ENCODE results near the gene ONECUT3. TPM values are rescaled to one million over a fixed set of nuclear protein-coding genes. Genes with fewer than 3 reads are reported as not detected.

Gene ONECUT3
- total RNA-seq, 5 donors from 2014 or later (not counting 1 experiment from before 2014, with no cell fraction given): 0.03 TPM; not detected in 3

DNA sequence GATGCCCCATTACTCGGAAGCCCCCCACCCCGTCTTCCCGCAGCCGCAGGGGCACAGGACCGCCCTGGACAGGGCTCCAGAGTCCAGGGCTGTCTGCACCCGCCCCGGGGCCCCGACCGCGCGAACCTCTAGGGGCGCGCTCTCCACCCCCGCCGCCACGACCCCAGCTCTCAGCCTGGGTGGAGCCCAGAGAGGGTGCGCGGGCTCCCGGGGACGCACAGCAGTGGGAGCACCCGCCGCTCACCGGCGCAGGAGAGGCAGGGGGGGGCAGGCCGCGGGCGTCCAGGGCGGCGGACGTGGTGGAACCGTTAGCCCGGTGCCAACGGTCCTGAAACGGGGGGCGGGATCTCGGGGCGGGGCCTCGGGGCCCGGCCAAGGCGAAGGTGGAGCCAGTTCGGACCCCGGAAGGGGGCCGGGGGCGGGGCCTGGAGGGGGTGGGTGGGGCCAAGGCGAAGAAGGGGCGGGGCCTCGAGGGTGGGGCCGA is 58.7 kb downstream of the ONECUT3 start, which contains the start of gene ATP8B3:
ATP8B3 (minus strand) TSS at position 335 of the 484 bp plus-strand sequence. CDS start 540 bp downstream, outside the sequence.
- no peaks in the 10 kb centered on the region for H3K9me3 Mint-ChIP-seq
- ATAC-seq (replicated peaks in 1 of 4): peak in 3 of 4 experiments; percentile 24 to 79 (median 78)
- no peaks in the 10 kb centered on the region for H3K27me3 Mint-ChIP-seq
- ChIA-PET POLR2A (no interaction called here), CTCF (interaction anchor here in 1 of 2 donors (0.6 kb wide), 1 partner anchor 265 kb away, joined by 4 read pairs; no protein-coding TSS in a partner anchor)
- Histone ChIP-seq H3K9me3 (no peaks in the 10 kb centered on the region), H3K27me3 (replicated peaks in 1 of 2; ENCODE audit: control insufficient read depth in 2 of 2, extremely low read depth in 1 of 2, insufficient read depth in 2 of 2, low read length in 1 of 2) (no peaks in the 10 kb centered on the region), H3K27ac (ENCODE audit: low read length) (peak within 1 kb of the TSS; percentile 34), H3K36me3 (ENCODE audit: control insufficient read depth in 2 of 2, extremely low read depth in 1 of 2, insufficient read depth in 1 of 2, low read length in 1 of 2) (peaks cover 8 to 12% of the 10 kb centered on the region in 2 donors), H3K4me3 (ENCODE audit: control insufficient read depth in 1 of 2, extremely low read depth in 1 of 2, low read length in 1 of 2) (peak within 1 kb of the TSS; percentile 65 to 78), H3K4me1 (ENCODE audit: control insufficient read depth in 1 of 2, extremely low read depth in 1 of 2, insufficient read depth in 2 of 2, low read length in 2 of 2) (peaks cover 0 to 26% of the 10 kb centered on the region in 2 experiments)
- H3K27ac Mint-ChIP-seq: peak within 1 kb of the TSS; percentile 85 to 91
- peaks cover 4% of the 10 kb centered on the region for H3K36me3 Mint-ChIP-seq
- DNase-seq: peak in 5 of 35 experiments; percentile 16 to 75 (median 67)
- under 1% methylated on average over 28 of the region's 48 CpGs for WGBS (ENCODE audit: insufficient coverage)
- peaks cover 11 to 13% (median 12%) of the 10 kb centered on the region in 3 donors for H3K4me1 Mint-ChIP-seq
- H3K4me3 Mint-ChIP-seq: peak within 1 kb of the TSS; percentile 89 to 91 (median 89)

DNA sequence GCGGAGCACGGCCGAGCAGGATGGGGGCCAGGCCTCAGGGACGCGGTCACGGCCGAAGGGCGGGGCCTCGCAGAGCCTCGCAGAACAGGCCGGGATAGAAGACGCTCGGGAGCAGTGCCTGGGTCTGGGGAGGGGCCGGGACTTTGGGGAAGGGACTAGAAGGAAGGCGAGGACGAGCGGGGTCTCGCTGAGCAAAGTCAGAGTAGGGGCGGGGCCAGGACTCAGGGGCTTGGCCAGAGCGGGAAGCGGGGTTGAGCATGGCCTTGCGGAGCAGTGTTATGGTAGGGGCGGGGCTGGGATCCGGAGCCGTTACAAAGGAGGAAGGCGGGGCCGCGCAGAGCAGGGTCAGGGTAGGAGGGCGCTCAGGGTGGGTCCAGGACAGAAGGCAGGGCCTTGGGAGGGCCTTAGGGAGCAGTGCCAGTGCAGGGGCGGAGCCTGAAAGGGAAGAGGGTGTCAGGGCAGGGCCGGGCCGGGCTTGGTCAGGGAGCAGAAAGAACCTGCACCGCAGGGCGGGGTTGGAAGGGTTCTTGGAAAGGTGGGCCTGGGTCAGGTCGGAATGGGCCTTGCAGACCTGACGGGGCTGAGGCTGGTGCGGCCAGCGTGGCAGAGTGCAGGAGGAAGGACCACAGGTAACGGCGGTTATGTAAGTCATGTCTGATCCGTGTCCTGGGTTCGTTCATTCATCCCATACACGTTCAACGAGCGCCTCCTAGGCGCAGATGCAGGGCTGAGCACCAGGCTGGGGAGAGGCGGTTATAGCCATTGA is 59.3 kb downstream of the ONECUT3 start:
- no peaks in the 10 kb centered on the region for H3K9me3 ChIP-seq
- peaks cover 0 to 26% of the 10 kb centered on the region in 2 experiments for H3K4me1 ChIP-seq (ENCODE audit: control insufficient read depth in 1 of 2, extremely low read depth in 1 of 2, insufficient read depth in 2 of 2, low read length in 2 of 2)
- ATAC-seq (replicated peaks in 1 of 4): peak; percentile 77 to 81 (median 80)
- ChIA-PET CTCF (no interaction called here), POLR2A (no interaction called here)
- Mint-ChIP-seq H3K36me3 (peaks cover 4% of the 10 kb centered on the region), H3K4me3 (peak overlapping the region; percentile 89 to 91 (median 89)), H3K4me1 (peaks cover 11 to 13% (median 12%) of the 10 kb centered on the region in 3 donors), H3K9me3 (no peaks in the 10 kb centered on the region), H3K27ac (peak overlapping the region; percentile 85 to 91), H3K27me3 (no peaks in the 10 kb centered on the region)
- peaks cover 11 to 18% of the 10 kb centered on the region in 2 donors for H3K36me3 ChIP-seq (ENCODE audit: control insufficient read depth in 2 of 2, extremely low read depth in 1 of 2, insufficient read depth in 1 of 2, low read length in 1 of 2)
- peak overlapping the region; percentile 65 to 78 for H3K4me3 ChIP-seq (ENCODE audit: control insufficient read depth in 1 of 2, extremely low read depth in 1 of 2, low read length in 1 of 2)
- H3K27me3 ChIP-seq (replicated peaks in 1 of 2; ENCODE audit: control insufficient read depth in 2 of 2, extremely low read depth in 1 of 2, insufficient read depth in 2 of 2, low read length in 1 of 2): no peaks in the 10 kb centered on the region
- peak overlapping the region; percentile 34 for H3K27ac ChIP-seq (ENCODE audit: low read length)
- WGBS (ENCODE audit: insufficient coverage): under 1% methylated on average over 42 of the region's 47 CpGs
- DNase-seq: peak; percentile 58 to 88 (median 74)

DNA sequence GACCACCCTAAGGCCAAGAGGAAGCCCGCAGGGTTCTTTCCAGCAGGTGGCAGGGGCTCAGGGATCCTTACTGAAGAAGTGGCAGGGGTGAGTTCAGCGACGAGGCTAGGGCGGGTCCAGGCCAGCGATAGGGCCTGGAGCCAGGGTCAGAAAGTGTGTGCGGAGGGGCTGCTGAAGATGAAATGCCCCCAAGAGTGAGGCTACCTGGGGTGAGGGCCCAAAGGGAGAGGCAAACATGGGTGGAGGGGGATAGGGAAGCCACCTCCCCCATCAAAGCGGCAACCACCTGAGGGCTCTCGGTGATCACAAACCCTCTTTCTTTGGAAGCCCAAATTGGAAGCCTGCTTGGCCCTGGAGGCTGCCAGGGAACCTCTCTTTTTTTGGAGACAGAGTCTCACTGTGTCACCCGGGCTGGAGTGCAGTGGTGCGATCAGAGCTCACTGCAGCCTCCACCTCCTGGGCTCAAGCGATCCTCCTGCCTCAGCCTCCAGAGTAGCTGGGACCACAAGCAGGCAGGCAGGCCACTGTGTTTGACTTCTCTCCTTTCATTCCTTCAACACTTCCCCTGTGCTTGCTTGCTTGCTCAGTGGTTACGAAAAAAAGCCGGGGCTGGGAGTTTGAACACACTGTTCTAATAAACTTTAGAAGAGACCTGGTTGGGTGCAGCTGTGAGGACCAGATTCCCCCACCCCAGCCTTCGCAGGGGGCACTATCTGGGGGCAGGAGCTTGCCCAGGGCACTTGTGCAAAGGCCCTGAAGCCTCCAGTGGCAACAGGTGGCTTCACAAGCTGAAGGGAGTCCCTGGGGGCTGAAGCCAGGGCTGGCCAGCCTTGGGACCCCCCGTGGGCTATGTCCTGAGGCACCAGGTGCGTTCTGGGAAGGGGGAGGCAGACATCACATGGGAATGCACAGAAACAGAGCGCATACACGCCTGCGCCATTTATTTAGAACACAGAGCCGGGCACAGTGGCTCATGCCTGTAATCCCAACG is 60.2 kb downstream of the ONECUT3 start:
- DNase-seq (no peak), ATAC-seq (replicated peaks in 1 of 4) (no peak)
- Mint-ChIP-seq H3K27ac (peak overlapping the region; percentile 85 to 91), H3K36me3 (peaks cover 7% of the 10 kb centered on the region), H3K27me3 (no peaks in the 10 kb centered on the region), H3K4me1 (peaks cover 11 to 13% (median 12%) of the 10 kb centered on the region in 3 donors), H3K4me3 (peak overlapping the region; percentile 89 to 91 (median 89)), H3K9me3 (no peaks in the 10 kb centered on the region)
- no peaks in the 10 kb centered on the region for H3K27me3 ChIP-seq (replicated peaks in 1 of 2; ENCODE audit: control insufficient read depth in 2 of 2, extremely low read depth in 1 of 2, insufficient read depth in 2 of 2, low read length in 1 of 2)
- no peaks in the 10 kb centered on the region for H3K9me3 ChIP-seq
- peaks cover 15 to 27% of the 10 kb centered on the region in 2 donors for H3K36me3 ChIP-seq (ENCODE audit: control insufficient read depth in 2 of 2, extremely low read depth in 1 of 2, insufficient read depth in 1 of 2, low read length in 1 of 2)
- WGBS (ENCODE audit: insufficient coverage): 84% methylated on average over 13 of the region's 21 CpGs
- CTCF ChIA-PET: interaction anchor here in 1 of 2 donors (0.6 kb wide), 1 partner anchor 1653 kb away, joined by 3 read pairs; no protein-coding TSS in a partner anchor
- H3K27ac ChIP-seq (ENCODE audit: low read length): peak overlapping the region; percentile 34
- POLR2A ChIA-PET: no interaction called here
- peaks cover 0 to 26% of the 10 kb centered on the region in 2 experiments for H3K4me1 ChIP-seq (ENCODE audit: control insufficient read depth in 1 of 2, extremely low read depth in 1 of 2, insufficient read depth in 2 of 2, low read length in 2 of 2)
- peak overlapping the region; percentile 65 to 78 for H3K4me3 ChIP-seq (ENCODE audit: control insufficient read depth in 1 of 2, extremely low read depth in 1 of 2, low read length in 1 of 2)

DNA sequence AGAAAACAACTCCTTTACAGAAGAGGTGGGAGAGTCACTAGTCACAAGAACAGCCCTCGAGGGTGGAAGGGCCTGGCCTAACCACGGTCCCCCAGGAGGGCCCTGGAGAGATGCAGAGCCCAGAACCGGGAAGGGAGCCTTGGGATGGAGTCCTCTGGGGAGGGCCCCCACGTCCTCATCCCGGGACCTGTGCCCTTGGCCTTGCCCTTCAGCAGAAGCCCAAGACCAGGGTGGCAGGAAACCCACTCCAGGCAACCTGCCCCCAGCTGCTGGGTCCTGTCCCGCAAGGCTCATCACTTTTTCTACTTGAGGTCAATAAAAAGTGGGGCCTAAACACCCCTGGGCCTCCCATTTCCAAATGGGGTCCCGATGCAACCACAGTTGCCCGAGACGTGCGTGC is 61.1 kb downstream of the ONECUT3 start:
- Histone ChIP-seq H3K4me1 (ENCODE audit: control insufficient read depth in 1 of 2, extremely low read depth in 1 of 2, insufficient read depth in 2 of 2, low read length in 2 of 2) (peaks cover 0 to 26% of the 10 kb centered on the region in 2 experiments), H3K27me3 (replicated peaks in 1 of 2; ENCODE audit: control insufficient read depth in 2 of 2, extremely low read depth in 1 of 2, insufficient read depth in 2 of 2, low read length in 1 of 2) (no peaks in the 10 kb centered on the region), H3K4me3 (ENCODE audit: control insufficient read depth in 1 of 2, extremely low read depth in 1 of 2, low read length in 1 of 2) (no peak overlapping the region), H3K27ac (ENCODE audit: low read length) (no peak overlapping the region), H3K9me3 (no peaks in the 10 kb centered on the region), H3K36me3 (ENCODE audit: control insufficient read depth in 2 of 2, extremely low read depth in 1 of 2, insufficient read depth in 1 of 2, low read length in 1 of 2) (peaks cover 19 to 36% of the 10 kb centered on the region in 2 donors)
- ChIA-PET POLR2A (no interaction called here), CTCF (interaction anchor here (0.5 to 0.7 kb wide), 4 partner anchors 18 to 1652 kb away, joined by 3 to 4 read pairs (median 3); no protein-coding TSS in a partner anchor)
- Mint-ChIP-seq H3K4me1 (peaks cover 11 to 13% (median 12%) of the 10 kb centered on the region in 3 donors), H3K4me3 (no peak overlapping the region), H3K9me3 (no peaks in the 10 kb centered on the region), H3K36me3 (peaks cover 7% of the 10 kb centered on the region), H3K27me3 (no peaks in the 10 kb centered on the region), H3K27ac (no peak overlapping the region)
- DNase-seq: no peak
- 88% methylated on average over 6 of the region's 10 CpGs for WGBS (ENCODE audit: insufficient coverage)
- ATAC-seq (replicated peaks in 1 of 4): no peak

DNA sequence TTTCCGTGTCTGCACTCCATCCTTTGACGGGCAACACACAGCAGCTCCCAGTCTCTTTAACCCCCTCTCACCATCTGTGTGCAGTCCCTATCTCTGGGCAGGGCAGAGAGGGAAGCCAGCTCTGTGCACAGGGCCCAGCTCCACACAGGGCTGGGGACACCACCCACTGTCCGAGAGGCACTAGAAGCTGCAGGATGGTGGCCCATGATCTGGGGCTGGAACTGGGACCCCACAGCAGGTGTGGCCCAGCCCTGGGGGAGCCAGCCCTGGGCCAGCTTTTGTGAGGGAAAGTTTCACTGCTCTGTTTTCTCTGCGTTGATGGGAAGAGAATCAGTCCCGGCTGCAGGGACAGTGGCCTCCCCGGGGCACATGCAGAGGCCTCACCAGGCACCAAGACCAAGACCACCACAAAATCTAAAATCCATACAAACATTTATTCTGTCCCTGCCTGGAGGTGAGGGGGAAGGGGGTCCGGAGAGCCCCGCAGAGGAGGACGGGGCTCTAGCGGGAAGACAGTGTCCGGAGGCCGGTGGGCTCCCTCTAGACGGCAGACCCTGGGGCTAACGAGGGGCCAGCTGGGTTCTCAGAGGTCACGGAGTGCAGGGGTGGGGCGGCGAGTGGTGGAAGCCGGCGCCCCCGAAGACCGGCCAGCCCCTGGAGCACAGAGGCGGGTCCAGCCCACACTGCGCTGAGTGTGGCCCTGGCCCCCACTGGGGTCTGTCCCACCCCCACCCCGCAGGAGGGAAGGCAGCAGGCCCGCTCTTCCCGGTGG is 61.7 kb downstream of the ONECUT3 start:
- no peaks in the 10 kb centered on the region for H3K9me3 Mint-ChIP-seq
- H3K27ac Mint-ChIP-seq: no peak overlapping the region
- ATAC-seq (replicated peaks in 1 of 4) (no peak), DNase-seq (no peak)
- peaks cover 8% of the 10 kb centered on the region for H3K36me3 Mint-ChIP-seq
- CTCF ChIA-PET: interaction anchor here (0.5 to 0.7 kb wide), 3 partner anchors 19 to 978 kb away, joined by 3 to 4 read pairs (median 3); no protein-coding TSS in a partner anchor
- Histone ChIP-seq H3K4me3 (ENCODE audit: control insufficient read depth in 1 of 2, extremely low read depth in 1 of 2, low read length in 1 of 2) (no peak overlapping the region), H3K27me3 (replicated peaks in 1 of 2; ENCODE audit: control insufficient read depth in 2 of 2, extremely low read depth in 1 of 2, insufficient read depth in 2 of 2, low read length in 1 of 2) (no peaks in the 10 kb centered on the region), H3K27ac (ENCODE audit: low read length) (no peak overlapping the region), H3K36me3 (ENCODE audit: control insufficient read depth in 2 of 2, extremely low read depth in 1 of 2, insufficient read depth in 1 of 2, low read length in 1 of 2) (peaks cover 25 to 42% of the 10 kb centered on the region in 2 donors), H3K4me1 (ENCODE audit: control insufficient read depth in 1 of 2, extremely low read depth in 1 of 2, insufficient read depth in 2 of 2, low read length in 2 of 2) (peaks cover 0 to 26% of the 10 kb centered on the region in 2 experiments), H3K9me3 (no peaks in the 10 kb centered on the region)
- peaks cover 11 to 13% (median 12%) of the 10 kb centered on the region in 3 donors for H3K4me1 Mint-ChIP-seq
- WGBS (ENCODE audit: insufficient coverage): 92% methylated on average over 14 of the region's 26 CpGs
- POLR2A ChIA-PET: no interaction called here
- H3K27me3 Mint-ChIP-seq: no peaks in the 10 kb centered on the region
- H3K4me3 Mint-ChIP-seq: no peak overlapping the region
